ENCODE results near the gene E2F4.
A peak's percentile ranks its signal among the peaks of the same experiment; 100 is the strongest.

Gene E2F4

GRCh38 chr16:67191995-67192681 is at the start of gene E2F4:
Gene E2F4, plus strand, starts transcription at chr16:67192155. Its CDS starts 73 bp downstream, at chr16:67192228.
- ATAC-seq (peak; percentile 99), DNase-seq (peak; percentile 92)

GRCh38 chr16:67142342-67142741 is 49.6 kb upstream of the E2F4 start:
- DNase-seq (no peak), ATAC-seq (no peak)

GRCh38 chr16:67144943-67145342 is 47.0 kb upstream of the E2F4 start:
- ATAC-seq (no peak), DNase-seq (no peak)

GRCh38 chr16:67145746-67146145 is 46.2 kb upstream of the E2F4 start:
- DNase-seq, result no peak
- ATAC-seq, result no peak

- no peak for ATAC-seq
Observed at GRCh38 chr16:67146523-67147357, 45.2 kb upstream of the E2F4 start.

GRCh38 chr16:67147437-67148140 is 44.4 kb upstream of the E2F4 start:
- ATAC-seq (no peak), DNase-seq (no peak)

More at GRCh38 chr16:67146523-67147357, 45.2 kb upstream of the E2F4 start:
- DNase-seq, result no peak

- DNase-seq, result no peak
- no peak for ATAC-seq
Observed at GRCh38 chr16:67148221-67148620, 43.7 kb upstream of the E2F4 start.

GRCh38 chr16:67148656-67149275 is 43.2 kb upstream of the E2F4 start:
- ATAC-seq, result no peak
- DNase-seq, result no peak

GRCh38 chr16:67149276-67150046 is 42.5 kb upstream of the E2F4 start:
- DNase-seq (no peak), ATAC-seq (no peak)

- ATAC-seq (peak; percentile 61), DNase-seq (peak; percentile 60)
Observed at GRCh38 chr16:67150047-67150832, 41.7 kb upstream of the E2F4 start.

- peak; percentile 49 for DNase-seq
- ATAC-seq, result peak; percentile 45
Observed at GRCh38 chr16:67150833-67151396, 41.0 kb upstream of the E2F4 start, which contains the start of gene B3GNT9. Gene B3GNT9, minus strand, starts transcription at chr16:67150998. Its CDS starts 513 bp downstream, at chr16:67150485.

GRCh38 chr16:67151431-67152097 is 40.4 kb upstream of the E2F4 start:
- DNase-seq, result no peak
- no peak for ATAC-seq

- DNase-seq (no peak), ATAC-seq (no peak)
Observed at GRCh38 chr16:67154578-67155294, 37.2 kb upstream of the E2F4 start.

- DNase-seq, result peak; percentile 87
- peak; percentile 44 for ATAC-seq
Observed at GRCh38 chr16:67155295-67156142, 36.4 kb upstream of the E2F4 start.

- DNase-seq (no peak), ATAC-seq (no peak)
Observed at GRCh38 chr16:67156143-67156844, 35.7 kb upstream of the E2F4 start.

- ATAC-seq, result no peak
Observed at GRCh38 chr16:67157106-67157748, 34.7 kb upstream of the E2F4 start.

More at GRCh38 chr16:67157106-67157748, 34.7 kb upstream of the E2F4 start:
- DNase-seq, result no peak
